Liver (tissue), 3 donors: ENCODE measurements around the gene IRF2.

Source experiments
- RXRA ChIP-seq, 2 donors: IDR thresholded peaks; 2 replicates each; pipeline ENCODE4 v1.6.1; 2017 to 2018; ENCODE audit warnings: antibody characterized with exemption in 2 of 2, mild to moderate bottlenecking in 1 of 2
- TF ChIP-seq, protein P1 (sequence below): fragments of 150-350 bp; IDR thresholded peaks from 2 replicates; pipeline ENCODE4 v1.5.1; 2017; ENCODE audit warnings: improper control_type of control experiment, low read depth, low read length; ENCODE audit not compliant: missing input control
- TF ChIP-seq, protein P2 (sequence below): IDR thresholded peaks from 2 replicates; pipeline ENCODE4 v1.6.1; 2016; ENCODE audit warnings: antibody characterized with exemption, mild to moderate bottlenecking
- donor health status: healthy.
- donor health status: healthy.

DNA sequence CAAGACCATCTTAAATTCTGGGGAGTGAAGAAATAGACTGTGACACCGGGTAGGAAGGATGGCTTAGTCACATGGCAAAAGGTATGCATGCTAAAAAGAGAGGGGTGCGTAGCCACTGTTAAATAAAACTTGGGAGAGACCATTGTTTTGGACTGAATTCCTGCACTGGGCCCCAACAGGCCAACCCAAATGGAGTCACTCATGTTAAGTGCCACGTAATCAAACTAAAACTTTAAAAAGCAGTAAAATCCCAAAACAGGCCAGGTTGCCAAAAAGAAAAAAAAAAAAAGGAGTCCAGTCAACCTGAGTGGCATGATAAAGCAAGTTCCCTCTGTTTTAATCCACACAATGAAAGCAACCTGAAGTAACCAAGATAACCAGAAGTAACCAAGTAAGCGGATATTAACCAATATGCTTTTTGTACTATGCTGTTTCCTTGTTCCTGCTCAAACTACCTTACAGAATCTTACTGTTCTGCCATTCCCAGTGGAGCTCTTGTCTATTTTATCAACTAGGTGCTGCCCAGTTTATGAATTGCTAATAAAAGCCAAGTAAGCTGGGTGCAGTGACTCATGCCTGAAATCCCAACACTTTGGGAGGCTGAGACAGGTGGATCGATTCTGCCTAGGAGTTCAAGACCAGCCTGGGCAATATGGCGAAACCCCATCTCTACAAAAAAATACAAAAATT, 132.0 kb downstream of the IRF2 start:
- TF ChIP-seq, protein P1, sequence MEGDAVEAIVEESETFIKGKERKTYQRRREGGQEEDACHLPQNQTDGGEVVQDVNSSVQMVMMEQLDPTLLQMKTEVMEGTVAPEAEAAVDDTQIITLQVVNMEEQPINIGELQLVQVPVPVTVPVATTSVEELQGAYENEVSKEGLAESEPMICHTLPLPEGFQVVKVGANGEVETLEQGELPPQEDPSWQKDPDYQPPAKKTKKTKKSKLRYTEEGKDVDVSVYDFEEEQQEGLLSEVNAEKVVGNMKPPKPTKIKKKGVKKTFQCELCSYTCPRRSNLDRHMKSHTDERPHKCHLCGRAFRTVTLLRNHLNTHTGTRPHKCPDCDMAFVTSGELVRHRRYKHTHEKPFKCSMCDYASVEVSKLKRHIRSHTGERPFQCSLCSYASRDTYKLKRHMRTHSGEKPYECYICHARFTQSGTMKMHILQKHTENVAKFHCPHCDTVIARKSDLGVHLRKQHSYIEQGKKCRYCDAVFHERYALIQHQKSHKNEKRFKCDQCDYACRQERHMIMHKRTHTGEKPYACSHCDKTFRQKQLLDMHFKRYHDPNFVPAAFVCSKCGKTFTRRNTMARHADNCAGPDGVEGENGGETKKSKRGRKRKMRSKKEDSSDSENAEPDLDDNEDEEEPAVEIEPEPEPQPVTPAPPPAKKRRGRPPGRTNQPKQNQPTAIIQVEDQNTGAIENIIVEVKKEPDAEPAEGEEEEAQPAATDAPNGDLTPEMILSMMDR: no peak
- TF ChIP-seq, protein P2, sequence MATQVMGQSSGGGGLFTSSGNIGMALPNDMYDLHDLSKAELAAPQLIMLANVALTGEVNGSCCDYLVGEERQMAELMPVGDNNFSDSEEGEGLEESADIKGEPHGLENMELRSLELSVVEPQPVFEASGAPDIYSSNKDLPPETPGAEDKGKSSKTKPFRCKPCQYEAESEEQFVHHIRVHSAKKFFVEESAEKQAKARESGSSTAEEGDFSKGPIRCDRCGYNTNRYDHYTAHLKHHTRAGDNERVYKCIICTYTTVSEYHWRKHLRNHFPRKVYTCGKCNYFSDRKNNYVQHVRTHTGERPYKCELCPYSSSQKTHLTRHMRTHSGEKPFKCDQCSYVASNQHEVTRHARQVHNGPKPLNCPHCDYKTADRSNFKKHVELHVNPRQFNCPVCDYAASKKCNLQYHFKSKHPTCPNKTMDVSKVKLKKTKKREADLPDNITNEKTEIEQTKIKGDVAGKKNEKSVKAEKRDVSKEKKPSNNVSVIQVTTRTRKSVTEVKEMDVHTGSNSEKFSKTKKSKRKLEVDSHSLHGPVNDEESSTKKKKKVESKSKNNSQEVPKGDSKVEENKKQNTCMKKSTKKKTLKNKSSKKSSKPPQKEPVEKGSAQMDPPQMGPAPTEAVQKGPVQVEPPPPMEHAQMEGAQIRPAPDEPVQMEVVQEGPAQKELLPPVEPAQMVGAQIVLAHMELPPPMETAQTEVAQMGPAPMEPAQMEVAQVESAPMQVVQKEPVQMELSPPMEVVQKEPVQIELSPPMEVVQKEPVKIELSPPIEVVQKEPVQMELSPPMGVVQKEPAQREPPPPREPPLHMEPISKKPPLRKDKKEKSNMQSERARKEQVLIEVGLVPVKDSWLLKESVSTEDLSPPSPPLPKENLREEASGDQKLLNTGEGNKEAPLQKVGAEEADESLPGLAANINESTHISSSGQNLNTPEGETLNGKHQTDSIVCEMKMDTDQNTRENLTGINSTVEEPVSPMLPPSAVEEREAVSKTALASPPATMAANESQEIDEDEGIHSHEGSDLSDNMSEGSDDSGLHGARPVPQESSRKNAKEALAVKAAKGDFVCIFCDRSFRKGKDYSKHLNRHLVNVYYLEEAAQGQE: no peak
- no peak for TF ChIP-seq RXRA (IDR thresholded peaks at IDR 0.05)
